HG03520 (cell line): Measurements from ENCODE around the gene DPP8.
"Not testable (repeated sequence)": the region's sequence is repeated elsewhere in the genome, so short reads cannot be mapped to it uniquely, and the experiment has no call there.

Experiments
- ATAC-seq: cut with Tn5 transposase; IDR thresholded peaks from one replicate; pipeline ENCODE4 v1.9.1; 2021; ENCODE audit warnings: mild to moderate bottlenecking, moderate library complexity; ENCODE audit not compliant: unreplicated experiment

The DPP8 gene

DNA sequence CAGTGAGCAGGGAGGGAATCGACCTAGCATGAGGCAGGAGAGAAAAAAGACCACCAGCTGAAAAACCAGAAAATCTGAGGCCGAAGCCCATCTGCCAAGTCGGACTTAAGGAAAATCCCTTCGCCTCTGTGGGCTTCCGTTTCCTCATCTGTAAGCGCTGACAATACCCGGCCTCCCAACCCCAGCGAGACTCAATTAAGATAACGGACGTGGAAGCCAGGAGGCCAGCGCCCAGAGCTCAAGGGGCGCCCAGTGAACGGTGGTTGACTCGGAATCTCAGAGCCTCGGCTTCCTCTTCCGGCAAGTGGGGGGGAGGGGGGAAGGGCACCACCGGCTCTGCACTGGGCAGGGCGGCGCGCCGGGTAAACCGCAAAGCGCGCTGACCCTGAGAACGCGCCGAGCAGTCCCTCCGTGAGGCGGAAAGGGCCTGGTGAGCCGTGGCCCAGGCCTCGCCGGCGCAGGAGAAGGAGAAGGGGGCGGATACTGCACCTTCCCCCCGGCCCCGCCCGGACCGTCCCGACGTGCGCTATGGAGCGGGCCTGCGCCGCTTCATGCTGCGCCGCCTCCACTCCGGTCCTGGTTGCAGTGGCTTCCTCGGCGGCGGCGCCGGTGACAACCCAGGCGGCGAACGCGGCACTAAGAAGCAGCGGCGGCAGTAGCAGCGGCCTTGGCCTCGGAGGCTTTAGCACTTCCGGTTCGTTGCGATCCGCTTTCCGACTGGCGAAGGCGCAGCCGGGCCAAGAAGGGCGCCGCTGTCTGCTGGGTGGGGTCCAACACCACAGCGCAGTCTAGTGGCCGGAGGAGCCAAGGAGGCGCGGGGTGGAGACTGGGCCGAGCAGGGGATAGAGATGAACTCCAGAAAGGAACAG lies at the start of gene DPP8:
Gene DPP8 (minus strand): TSS at position 693 of the 869 bp plus-strand sequence. CDS start 5,136 bp downstream, outside the sequence.
- peak; percentile 83 for ATAC-seq

DNA sequence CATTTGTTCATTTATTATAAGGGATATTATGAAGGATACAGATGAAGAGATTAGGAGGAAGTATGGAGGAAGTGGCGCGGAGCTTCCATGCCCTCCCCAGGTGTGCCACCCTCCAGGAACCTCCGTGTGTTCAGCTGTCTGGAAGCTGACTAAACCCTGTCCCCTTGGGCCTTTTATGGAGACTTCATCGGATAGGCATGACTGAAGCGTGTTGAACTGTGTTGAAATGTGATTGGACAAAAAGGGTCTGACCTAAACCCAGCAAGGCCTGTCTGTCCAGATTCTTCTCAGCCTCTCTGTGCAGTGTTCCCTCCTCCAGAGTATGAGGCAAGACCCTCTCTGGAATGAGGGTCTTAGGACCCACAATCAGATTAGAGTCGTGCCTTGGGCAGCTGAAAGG lies 44.4 kb upstream of the DPP8 start:
- ATAC-seq = no peak

DNA sequence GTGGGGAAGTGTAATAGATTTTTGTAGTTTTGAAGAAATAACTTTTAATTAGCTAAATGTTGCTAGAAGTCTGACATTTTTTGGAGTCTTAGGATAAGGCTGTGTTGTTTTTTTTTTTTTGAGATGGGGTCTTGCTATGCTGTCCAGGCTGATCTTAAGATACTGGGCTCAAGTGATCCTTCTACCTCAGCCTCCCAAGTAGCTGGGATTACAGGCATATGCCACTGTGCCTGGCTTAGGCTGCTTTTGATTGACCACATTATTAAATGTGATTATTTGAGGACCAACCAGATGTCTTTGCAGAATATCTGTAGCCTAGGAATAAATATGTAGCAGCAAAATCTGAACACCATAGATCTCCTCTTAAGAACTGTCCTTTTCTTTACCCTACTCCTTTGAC lies 42.5 kb upstream of the DPP8 start:
- no peak for ATAC-seq

DNA sequence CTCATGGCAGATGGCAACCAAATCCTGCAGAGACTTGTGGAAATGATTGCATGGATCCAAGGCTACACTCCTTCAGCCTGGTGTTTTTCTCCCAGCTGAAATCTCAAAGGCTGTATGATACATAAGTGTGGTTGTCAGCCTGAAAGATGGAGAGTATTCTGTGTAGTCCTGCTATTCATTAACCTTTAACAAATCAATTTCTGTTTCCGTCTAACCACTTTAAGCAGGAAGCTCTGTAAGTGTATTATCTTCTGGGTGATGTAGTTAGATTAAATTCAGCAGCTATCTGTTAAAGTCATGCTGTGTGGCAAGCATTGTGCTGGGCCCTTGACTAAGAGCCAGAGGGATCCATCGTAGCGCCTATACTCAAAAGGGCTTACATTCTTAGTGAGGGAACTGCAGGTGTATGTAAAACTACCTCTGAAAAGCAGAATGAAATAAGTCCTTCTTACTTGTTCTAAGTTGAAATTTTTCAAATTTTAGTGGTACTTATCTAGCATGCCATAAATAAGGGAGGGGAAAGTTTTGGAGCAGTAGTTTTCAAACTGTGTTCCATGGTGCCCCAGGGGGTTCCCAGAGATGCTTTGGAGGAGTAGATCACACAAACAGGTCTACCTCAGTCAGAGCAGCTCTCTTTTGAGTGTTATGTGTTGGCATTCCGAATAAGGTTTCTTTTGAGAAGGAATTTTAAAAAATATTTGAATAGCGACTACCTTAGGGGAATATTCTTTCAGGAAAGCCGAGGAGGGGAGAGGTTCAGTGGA lies 41.7 kb upstream of the DPP8 start:
- ATAC-seq = no peak

GRCh38 chr15:65558336-65558735 lies 40.8 kb upstream of the DPP8 start:
- no peak for ATAC-seq

DNA sequence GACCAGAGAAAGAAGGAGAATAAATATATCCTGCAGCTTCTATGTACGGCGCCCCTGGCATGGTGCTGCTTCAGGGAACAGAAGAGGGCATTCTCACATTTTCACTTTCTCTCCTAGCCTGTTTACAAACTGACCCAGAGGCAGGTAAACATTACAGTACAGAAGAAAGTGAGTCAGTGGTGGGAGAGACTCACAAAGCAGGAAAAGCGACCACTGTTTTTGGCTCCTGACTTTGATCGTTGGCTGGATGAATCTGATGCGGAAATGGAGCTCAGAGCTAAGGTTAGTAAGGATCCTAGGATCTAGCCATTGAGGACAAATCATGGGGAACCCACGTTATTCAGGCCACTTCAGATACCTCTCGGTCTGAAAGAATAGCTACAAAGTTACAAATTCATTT lies 39.1 kb upstream of the DPP8 start:
- ATAC-seq = no peak

- ATAC-seq = no peak
These were observed 36.2 kb upstream of the DPP8 start for GRCh38 chr15:65553691-65554090.

- ATAC-seq = not testable (repeated sequence)
These were observed 35.4 kb upstream of the DPP8 start for GRCh38 chr15:65552851-65553250.

- ATAC-seq = no peak
These were observed 33.7 kb upstream of the DPP8 start for GRCh38 chr15:65551183-65551582.

DNA sequence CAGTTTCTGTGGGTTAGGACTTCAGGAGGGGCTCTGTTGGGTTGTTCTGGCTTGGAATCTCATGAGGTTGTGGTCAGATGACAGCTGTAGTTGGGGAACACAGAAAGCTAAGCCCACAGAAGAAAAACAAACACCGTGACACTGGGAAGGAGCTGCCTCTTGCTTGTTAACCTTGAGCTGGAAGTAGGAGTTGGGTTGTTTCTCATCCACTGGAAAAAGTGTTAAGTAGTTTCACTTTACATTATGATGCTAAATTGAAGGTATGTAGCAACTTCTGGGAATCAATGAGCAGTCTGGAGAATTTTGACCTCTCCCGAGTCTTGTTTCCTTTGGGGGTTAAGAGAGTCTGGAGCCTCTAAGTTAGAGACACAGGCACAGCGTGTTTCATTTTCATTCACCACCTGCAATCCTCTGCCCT lies 33.2 kb upstream of the DPP8 start:
- no peak for ATAC-seq

GRCh38 chr15:65549288-65549687 lies 31.8 kb upstream of the DPP8 start:
- ATAC-seq = not testable (repeated sequence)

- no peak for ATAC-seq
These were observed 30.4 kb upstream of the DPP8 start for GRCh38 chr15:65547841-65548240.

DNA sequence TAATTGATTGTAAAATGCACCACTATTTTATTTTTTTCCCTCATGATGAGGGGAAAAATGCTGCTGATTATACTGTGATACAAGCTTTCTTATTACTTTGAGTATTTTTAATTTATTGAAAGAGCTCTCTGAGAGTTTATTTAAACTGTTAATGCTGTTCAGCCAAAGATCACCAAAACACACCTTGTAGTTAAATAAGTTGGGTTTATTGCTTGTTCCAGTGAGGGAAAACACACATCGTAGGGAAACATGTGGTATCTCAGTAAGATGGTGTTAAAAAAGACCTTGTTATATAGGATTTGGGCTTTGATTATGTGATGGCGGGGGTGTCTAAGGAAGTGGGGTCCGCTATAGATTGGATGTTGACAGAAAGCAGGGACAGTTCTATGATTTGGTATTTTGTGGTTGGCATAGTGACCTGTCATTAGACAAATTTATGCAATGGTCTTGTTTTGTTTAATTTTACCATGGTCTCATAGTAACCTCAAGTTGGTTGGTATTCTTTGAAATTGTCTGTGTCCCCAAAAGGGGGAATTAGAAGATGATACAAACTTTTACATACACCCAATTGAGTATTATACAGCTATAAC lies 23.8 kb upstream of the DPP8 start:
- ATAC-seq = no peak

- ATAC-seq = no peak
These were observed 22.8 kb upstream of the DPP8 start for GRCh38 chr15:65540314-65540713.

- ATAC-seq = no peak
These were observed 17.7 kb upstream of the DPP8 start for GRCh38 chr15:65535192-65535591.

DNA sequence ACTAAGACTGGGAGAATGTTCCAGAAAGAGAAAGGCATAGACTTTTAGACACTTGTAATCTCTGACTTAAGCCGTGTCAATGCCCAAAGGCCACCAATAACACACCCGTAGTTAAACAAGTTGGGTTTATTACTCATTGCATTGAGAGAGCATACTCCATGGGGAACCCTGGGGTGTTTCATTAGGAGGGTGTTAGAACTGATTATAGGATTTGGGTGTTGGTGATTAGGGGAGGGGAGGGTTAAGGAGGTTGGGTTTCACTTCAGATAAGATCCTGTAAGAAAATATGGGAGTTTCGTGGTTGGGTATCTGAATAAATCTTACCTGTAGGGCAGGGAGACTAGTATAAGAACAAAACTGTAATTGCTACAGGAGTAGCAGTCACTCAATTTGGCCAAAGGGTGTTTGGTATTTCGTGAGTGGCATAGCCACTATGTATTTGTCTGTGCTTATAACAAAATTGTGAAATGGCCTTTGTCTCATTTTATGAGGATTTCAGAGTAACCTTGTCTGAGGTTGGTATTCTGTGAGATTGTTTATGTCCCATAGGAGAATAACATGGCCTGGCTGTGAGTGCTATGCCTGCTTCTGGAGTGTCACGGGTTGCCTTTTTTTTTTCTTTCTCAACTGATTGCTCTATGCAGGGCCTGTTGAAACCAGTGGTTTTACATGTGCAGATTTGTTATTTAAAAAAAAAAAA lies 15.7 kb upstream of the DPP8 start:
- no peak for ATAC-seq

DNA sequence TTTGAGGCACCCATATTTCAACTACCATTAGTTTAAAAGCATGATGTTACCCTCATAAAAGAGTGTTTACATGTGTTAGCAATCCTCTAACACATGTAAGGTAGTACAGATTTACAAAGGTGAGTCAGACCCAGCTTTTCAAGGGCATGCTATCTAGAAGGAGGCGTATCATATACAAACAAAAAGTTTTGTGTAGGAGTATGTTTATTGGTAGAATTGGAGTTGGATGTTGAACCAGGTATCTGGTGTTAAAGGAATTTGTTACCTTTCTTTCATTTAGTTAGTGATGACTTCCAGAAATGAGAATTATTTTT lies 15.2 kb upstream of the DPP8 start:
- no peak for ATAC-seq

DNA sequence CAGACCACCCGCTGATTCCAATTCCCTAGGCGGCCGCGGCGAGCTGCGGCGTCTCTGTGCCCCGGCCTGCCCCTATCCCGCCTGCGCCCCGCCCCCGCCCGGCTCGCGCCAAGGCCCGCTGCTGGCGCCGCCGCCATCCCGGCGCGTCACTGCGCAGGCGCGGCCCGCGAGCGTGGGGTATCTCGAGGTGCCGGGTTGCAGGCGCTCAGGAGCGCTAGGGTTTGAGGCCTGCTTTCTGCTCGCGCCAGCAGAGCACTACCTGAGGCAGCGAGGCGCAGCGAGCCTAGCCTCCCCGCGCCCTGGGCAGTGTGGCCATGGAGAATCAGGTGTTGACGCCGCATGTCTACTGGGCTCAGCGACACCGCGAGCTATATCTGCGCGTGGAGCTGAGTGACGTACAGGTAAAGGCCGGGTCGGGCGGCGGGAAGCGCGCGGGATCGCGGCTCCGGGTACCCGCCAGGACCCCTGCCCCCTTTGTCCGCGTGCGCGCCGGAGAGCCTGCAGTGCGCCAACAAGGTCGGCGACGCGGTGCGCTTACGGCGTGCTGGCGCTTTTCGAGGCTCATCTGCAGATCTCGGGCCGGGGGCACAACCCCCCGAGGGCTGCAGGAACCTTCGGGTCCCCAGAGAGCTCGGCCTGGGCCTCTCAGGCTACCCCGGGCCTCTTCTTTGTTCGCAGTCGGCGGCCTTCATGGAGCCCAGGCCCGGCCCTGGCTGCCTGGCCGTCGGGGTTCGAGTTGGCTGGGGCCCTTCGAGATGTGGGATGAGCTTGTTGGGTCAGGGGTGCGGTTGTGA lies 13.0 kb upstream of the DPP8 start, which contains the start of gene HACD3:
Gene HACD3 (plus strand): TSS at position 146 of the 794 bp plus-strand sequence. CDS start 169 bp downstream, at position 315.
- ATAC-seq = peak; percentile 69

- ATAC-seq = no peak
These were observed 12.4 kb upstream of the DPP8 start for GRCh38 chr15:65529762-65530317.

- ATAC-seq = no peak
These were observed 11.1 kb upstream of the DPP8 start for GRCh38 chr15:65528461-65529060.
